Measurements from ENCODE around the gene MCEMP1. TPM values are rescaled to one million over a fixed set of nuclear protein-coding genes. Genes with fewer than 3 reads are reported as not detected.

MCEMP1 gene
- total and polyA plus RNA-seq, 2 donors, result 0.28 to 1.6 TPM

- H3K9me3 ChIP-seq (ENCODE audit: control insufficient read depth in 2 of 2, insufficient read depth in 1 of 2, low read length in 1 of 2), result no peaks in the 10 kb centered on the region
- WGBS, result 82% methylated on average over 5 of the region's 5 CpGs
- peaks cover 0 to 6% of the 10 kb centered on the region in 2 donors for H3K27me3 ChIP-seq (ENCODE audit: control insufficient read depth in 2 of 2, insufficient read depth in 1 of 2, low read length in 1 of 2)
- DNase-seq (ENCODE audit: low read depth in 6 of 9, low spot score in 9 of 9), result no peak
- H3K36me3 ChIP-seq (ENCODE audit: control insufficient read depth in 2 of 2, insufficient read depth in 2 of 2, low read length in 1 of 2), result no peaks in the 10 kb centered on the region
- H3K27ac ChIP-seq (ENCODE audit: low read depth in 1 of 2, low read length in 1 of 2), result no peak overlapping the region
- H3K4me3 ChIP-seq (ENCODE audit: low read length in 2 of 2), result no peak overlapping the region
- no peaks in the 10 kb centered on the region for H3K4me1 ChIP-seq (ENCODE audit: control insufficient read depth in 2 of 2, insufficient read depth in 2 of 2, low read length in 2 of 2)
Measured at GRCh38 chr19:7722231-7722651, 45.4 kb downstream of the MCEMP1 start.

- H3K4me3 ChIP-seq (ENCODE audit: low read length in 2 of 2), result no peak overlapping the region
- WGBS, result 84% methylated on average over 2 of the region's 2 CpGs
- H3K27ac ChIP-seq (ENCODE audit: low read depth in 1 of 2, low read length in 1 of 2), result no peak overlapping the region
- peaks cover 21 to 37% of the 10 kb centered on the region in 2 donors for H3K27me3 ChIP-seq (ENCODE audit: control insufficient read depth in 2 of 2, insufficient read depth in 1 of 2, low read length in 1 of 2)
- H3K36me3 ChIP-seq (ENCODE audit: control insufficient read depth in 2 of 2, insufficient read depth in 2 of 2, low read length in 1 of 2), result no peaks in the 10 kb centered on the region
- H3K9me3 ChIP-seq (ENCODE audit: control insufficient read depth in 2 of 2, insufficient read depth in 1 of 2, low read length in 1 of 2), result no peaks in the 10 kb centered on the region
- no peaks in the 10 kb centered on the region for H3K4me1 ChIP-seq (ENCODE audit: control insufficient read depth in 2 of 2, insufficient read depth in 2 of 2, low read length in 2 of 2)
- DNase-seq (ENCODE audit: low read depth in 6 of 9, low spot score in 9 of 9), result no peak
Measured at GRCh38 chr19:7725791-7726190, 48.9 kb downstream of the MCEMP1 start.

- no peaks in the 10 kb centered on the region for H3K36me3 ChIP-seq (ENCODE audit: control insufficient read depth in 2 of 2, insufficient read depth in 2 of 2, low read length in 1 of 2)
- H3K4me3 ChIP-seq (ENCODE audit: low read length in 2 of 2), result no peak overlapping the region
- WGBS, result 23% methylated on average over 16 of the region's 16 CpGs
- no peaks in the 10 kb centered on the region for H3K9me3 ChIP-seq (ENCODE audit: control insufficient read depth in 2 of 2, insufficient read depth in 1 of 2, low read length in 1 of 2)
- H3K27ac ChIP-seq (ENCODE audit: low read depth in 1 of 2, low read length in 1 of 2), result no peak overlapping the region
- DNase-seq (ENCODE audit: low read depth in 6 of 9, low spot score in 9 of 9), result no peak
- H3K4me1 ChIP-seq (ENCODE audit: control insufficient read depth in 2 of 2, insufficient read depth in 2 of 2, low read length in 2 of 2), result no peaks in the 10 kb centered on the region
- H3K27me3 ChIP-seq (ENCODE audit: control insufficient read depth in 2 of 2, insufficient read depth in 1 of 2, low read length in 1 of 2), result peaks cover 29 to 62% of the 10 kb centered on the region in 2 donors
Measured at GRCh38 chr19:7729211-7729610, 52.3 kb downstream of the MCEMP1 start.

Other genes with a start within 250 kb of the MCEMP1 start
- 3.3 TPM for gene PEX11G, start 188.1 kb upstream of the MCEMP1 start, total RNA-seq
- gene PEX11G, start 188.1 kb upstream of the MCEMP1 start, polyA plus RNA-seq, result 4.8 TPM
- gene ZNF358, start 161.0 kb upstream of the MCEMP1 start, total RNA-seq, result 7.1 TPM
- 23.5 TPM for gene ZNF358, start 161.0 kb upstream of the MCEMP1 start, polyA plus RNA-seq
- gene MCOLN1, start 154.5 kb upstream of the MCEMP1 start, total RNA-seq, result 2.8 TPM
- 41.0 TPM for gene MCOLN1, start 154.5 kb upstream of the MCEMP1 start, polyA plus RNA-seq
- 17.3 TPM for gene PNPLA6, start 141.4 kb upstream of the MCEMP1 start, total RNA-seq
- gene PNPLA6, start 141.4 kb upstream of the MCEMP1 start, polyA plus RNA-seq, result 75.3 TPM
- gene CAMSAP3, start 81.2 kb upstream of the MCEMP1 start, total RNA-seq, result 1.3 TPM
- gene CAMSAP3, start 81.2 kb upstream of the MCEMP1 start, polyA plus RNA-seq, result 2.5 TPM
- 29.2 TPM for gene XAB2, start 47.5 kb upstream of the MCEMP1 start, total RNA-seq
- 60.6 TPM for gene XAB2, start 47.5 kb upstream of the MCEMP1 start, polyA plus RNA-seq
- 143 TPM for gene PET100, start 47.3 kb upstream of the MCEMP1 start, total RNA-seq
- 216 TPM for gene PET100, start 47.3 kb upstream of the MCEMP1 start, polyA plus RNA-seq
- gene PCP2, start 43.4 kb upstream of the MCEMP1 start, total RNA-seq, result 1.9 TPM
- 9.4 TPM for gene PCP2, start 43.4 kb upstream of the MCEMP1 start, polyA plus RNA-seq
- 45.3 TPM for gene STXBP2, start 40.0 kb upstream of the MCEMP1 start, total RNA-seq
- gene STXBP2, start 40.0 kb upstream of the MCEMP1 start, polyA plus RNA-seq, result 140 TPM
- gene RETN, start 8.0 kb upstream of the MCEMP1 start, total RNA-seq, result 9.5 TPM
- 33.1 TPM for gene RETN, start 8.0 kb upstream of the MCEMP1 start, polyA plus RNA-seq
- gene TRAPPC5, start 3.7 kb downstream of the MCEMP1 start, total RNA-seq, result 108 TPM
- gene TRAPPC5, start 3.7 kb downstream of the MCEMP1 start, polyA plus RNA-seq, result 59.5 TPM
- 3.1 TPM for gene FCER2, start 25.0 kb downstream of the MCEMP1 start, total RNA-seq
- gene FCER2, start 25.0 kb downstream of the MCEMP1 start, polyA plus RNA-seq, result 14.4 TPM
- gene CLEC4G, start 55.0 kb downstream of the MCEMP1 start, total RNA-seq, result 0.52 TPM
- gene CLEC4G, start 55.0 kb downstream of the MCEMP1 start, polyA plus RNA-seq, result 3.2 TPM
- 3.4 TPM for gene CD209, start 70.4 kb downstream of the MCEMP1 start, total RNA-seq
- gene CD209, start 70.4 kb downstream of the MCEMP1 start, polyA plus RNA-seq, result 8.5 TPM
- gene CLEC4M, start 86.2 kb downstream of the MCEMP1 start, total RNA-seq, result 0.19 TPM
- gene CLEC4M, start 86.2 kb downstream of the MCEMP1 start, polyA plus RNA-seq, result 0.50 TPM
- 4.9 TPM for gene EVI5L, start 153.1 kb downstream of the MCEMP1 start, total RNA-seq
- gene EVI5L, start 153.1 kb downstream of the MCEMP1 start, polyA plus RNA-seq, result 7.6 TPM
- 0.09 TPM for gene PRR36, start 197.3 kb downstream of the MCEMP1 start, total RNA-seq
- 0.16 TPM for gene PRR36, start 197.3 kb downstream of the MCEMP1 start, polyA plus RNA-seq
- 0.05 TPM for gene LRRC8E, start 211.4 kb downstream of the MCEMP1 start, total RNA-seq
- 0.27 TPM for gene LRRC8E, start 211.4 kb downstream of the MCEMP1 start, polyA plus RNA-seq
- 8.0 TPM for gene MAP2K7, start 226.8 kb downstream of the MCEMP1 start, total RNA-seq
- gene MAP2K7, start 226.8 kb downstream of the MCEMP1 start, polyA plus RNA-seq, result 45.4 TPM
- 0.19 TPM for gene TGFBR3L, start 237.7 kb downstream of the MCEMP1 start, total RNA-seq
- 0.05 TPM for gene TGFBR3L, start 237.7 kb downstream of the MCEMP1 start, polyA plus RNA-seq
- gene SNAPC2, start 243.2 kb downstream of the MCEMP1 start, total RNA-seq, result 6.4 TPM
- gene SNAPC2, start 243.2 kb downstream of the MCEMP1 start, polyA plus RNA-seq, result 16.0 TPM
- 0.33 TPM for gene CTXN1, start 249.0 kb downstream of the MCEMP1 start, total RNA-seq
- 0.82 TPM for gene CTXN1, start 249.0 kb downstream of the MCEMP1 start, polyA plus RNA-seq

Measured in thymus (tissue), 11 donors.